K562 (cell line): ENCODE data around the gene DHX38.
"Not testable (repeated sequence)": the region's sequence is repeated elsewhere in the genome, so short reads cannot be mapped to it uniquely, and the experiment has no call there.

ENCODE experiments used
- BACH1 ChIP-seq: fragments of 200-800 bp; sonication (Bioruptor generic); IDR thresholded peaks from 2 replicates; pipeline ENCODE4 v1.6.1; 2016; ENCODE audit warnings: missing genetic modification characterization, missing compliant biosample characterization
- DPF2 ChIP-seq: fragments of 450-650 bp; IDR thresholded peaks from 2 replicates; pipeline ENCODE4 v1.6.1; 2016
- HCFC1 ChIP-seq: IDR thresholded peaks from 2 replicates; pipeline ENCODE4 v1.6.1; 2012; ENCODE audit warnings: low read depth, low read length, improper control_type of control experiment
- HDAC2 ChIP-seq: fragments of 450-650 bp; IDR thresholded peaks from 2 replicates; pipeline ENCODE4 v1.6.1; 2016; ENCODE audit warnings: mild to moderate bottlenecking
- KLF13 ChIP-seq: fragments of 450-650 bp; IDR thresholded peaks from 2 replicates; pipeline ENCODE4 v1.6.1; 2016; ENCODE audit warnings: missing genetic modification characterization, low read depth, mild to moderate bottlenecking, missing compliant biosample characterization, moderate library complexity, borderline replicate concordance
- LARP7 ChIP-seq: fragments of 450-650 bp; IDR thresholded peaks from 2 replicates; pipeline ENCODE4 v1.6.1; 2016
- NBN ChIP-seq: fragments of 450-650 bp; IDR thresholded peaks from 2 replicates; pipeline ENCODE4 v1.6.1; 2016; ENCODE audit warnings: low read depth, mild to moderate bottlenecking
- PHF8 ChIP-seq: fragments of 200-600 bp; sonication (generic); IDR thresholded peaks from 2 replicates; pipeline ENCODE4 v1.6.1; 2012; ENCODE audit warnings: mixed run types, mild to moderate bottlenecking, inconsistent platforms, low read length, moderate library complexity, borderline replicate concordance
- POLR2AphosphoS5 ChIP-seq: IDR thresholded peaks from 2 replicates; pipeline ENCODE4 v1.6.1; 2011; ENCODE audit warnings: mild to moderate bottlenecking, low read depth, low read length, moderate library complexity; ENCODE audit not compliant: control insufficient read depth, insufficient read depth
- WHSC1 ChIP-seq: IDR thresholded peaks from one replicate; pipeline ENCODE4 v1.6.1; 2012; ENCODE audit warnings: low read length, control low read depth, inconsistent platforms
- YY1 ChIP-seq, 3 experiments: IDR thresholded peaks; 2 replicates each; pipeline ENCODE4 v1.6.1; 2011; ENCODE audit warnings: low read length in 2 of 3, mild to moderate bottlenecking in 2 of 3, moderate library complexity in 2 of 3, borderline replicate concordance in 1 of 3, control low read depth in 1 of 3, low read depth in 1 of 3; ENCODE audit not compliant: insufficient read depth in 3 of 3, insufficient replicate concordance in 2 of 3, control insufficient read depth in 1 of 3, insufficient read length in 1 of 3; ENCODE audit errors: extremely low read depth in 1 of 3
- ZHX1 ChIP-seq: fragments of 150-350 bp; conservative IDR thresholded peaks from 2 replicates; pipeline ENCODE4 v1.6.1; 2014; ENCODE audit warnings: low read length
- TF ChIP-seq, protein P1 (sequence below), 3 experiments: IDR thresholded peaks in 2 of 3; conservative IDR thresholded peaks in 1 of 3; 2 replicates each; pipeline ENCODE4 v1.5.1; 2011 to 2012; ENCODE audit warnings: low read length in 3 of 3, mild to moderate bottlenecking in 3 of 3, control low read depth in 2 of 3, improper control_type of control experiment in 1 of 3, inconsistent platforms in 1 of 3, low read depth in 1 of 3, mixed read lengths in 1 of 3, moderate library complexity in 1 of 3; ENCODE audit not compliant: insufficient read depth in 2 of 3

GRCh38 chr16:72075067-72075466 lies 18.6 kb upstream of the DHX38 start:
- not testable (repeated sequence) for TF ChIP-seq ZHX1; POLR2AphosphoS5; DPF2; HDAC2; YY1 (IDR thresholded peaks at IDR 0.05; ENCODE audit: borderline replicate concordance in 1 of 3, control insufficient read depth in 1 of 3, extremely low read depth in 1 of 3, insufficient read depth in 3 of 3, insufficient read length in 1 of 3, insufficient replicate concordance in 2 of 3, low read depth in 1 of 3, low read length in 2 of 3); NBN; PHF8; LARP7; BACH1; HCFC1; KLF13 (tag); WHSC1
- TF ChIP-seq, protein P1, sequence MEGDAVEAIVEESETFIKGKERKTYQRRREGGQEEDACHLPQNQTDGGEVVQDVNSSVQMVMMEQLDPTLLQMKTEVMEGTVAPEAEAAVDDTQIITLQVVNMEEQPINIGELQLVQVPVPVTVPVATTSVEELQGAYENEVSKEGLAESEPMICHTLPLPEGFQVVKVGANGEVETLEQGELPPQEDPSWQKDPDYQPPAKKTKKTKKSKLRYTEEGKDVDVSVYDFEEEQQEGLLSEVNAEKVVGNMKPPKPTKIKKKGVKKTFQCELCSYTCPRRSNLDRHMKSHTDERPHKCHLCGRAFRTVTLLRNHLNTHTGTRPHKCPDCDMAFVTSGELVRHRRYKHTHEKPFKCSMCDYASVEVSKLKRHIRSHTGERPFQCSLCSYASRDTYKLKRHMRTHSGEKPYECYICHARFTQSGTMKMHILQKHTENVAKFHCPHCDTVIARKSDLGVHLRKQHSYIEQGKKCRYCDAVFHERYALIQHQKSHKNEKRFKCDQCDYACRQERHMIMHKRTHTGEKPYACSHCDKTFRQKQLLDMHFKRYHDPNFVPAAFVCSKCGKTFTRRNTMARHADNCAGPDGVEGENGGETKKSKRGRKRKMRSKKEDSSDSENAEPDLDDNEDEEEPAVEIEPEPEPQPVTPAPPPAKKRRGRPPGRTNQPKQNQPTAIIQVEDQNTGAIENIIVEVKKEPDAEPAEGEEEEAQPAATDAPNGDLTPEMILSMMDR (IDR thresholded peaks at IDR 0.05 in 2 of 3, conservative IDR thresholded peaks at IDR 0.05 in 1 of 3; ENCODE audit: insufficient read depth in 2 of 3, low read depth in 1 of 3, low read length in 3 of 3): not testable (repeated sequence)
